ENCODE data around the gene PCSK6. TPM values are rescaled to one million over a fixed set of nuclear protein-coding genes. Genes with fewer than 3 reads are reported as not detected.

PCSK6 gene
- polyA plus RNA-seq, 3 donors: 7.2 to 10.1 (median 7.2) TPM

- no peak for DNase-seq
Measured at GRCh38 chr15:101449471-101450402, 39.8 kb downstream of the PCSK6 start.

GRCh38 chr15:101448336-101448735 lies 41.2 kb downstream of the PCSK6 start:
- no peak for DNase-seq

- no peak for DNase-seq
Measured at GRCh38 chr15:101447561-101448071, 41.9 kb downstream of the PCSK6 start.

- no peak for DNase-seq
Measured at GRCh38 chr15:101447168-101447533, 42.4 kb downstream of the PCSK6 start.

- DNase-seq: no peak
Measured at GRCh38 chr15:101446518-101447167, 42.9 kb downstream of the PCSK6 start.

- no peak for DNase-seq
Measured at GRCh38 chr15:101445562-101446517, 43.7 kb downstream of the PCSK6 start.

- no peak for DNase-seq
Measured at GRCh38 chr15:101444807-101445508, 44.5 kb downstream of the PCSK6 start.

- no peak for DNase-seq
Measured at GRCh38 chr15:101444015-101444414, 45.5 kb downstream of the PCSK6 start.

- no peak for DNase-seq
Measured at GRCh38 chr15:101442272-101442671, 47.2 kb downstream of the PCSK6 start.

GRCh38 chr15:101441696-101442095 lies 47.8 kb downstream of the PCSK6 start:
- DNase-seq: no peak

GRCh38 chr15:101440846-101441590 lies 48.5 kb downstream of the PCSK6 start:
- no peak for DNase-seq

- DNase-seq: no peak
Measured at GRCh38 chr15:101439920-101440319, 49.6 kb downstream of the PCSK6 start.

- no peak for DNase-seq
Measured at GRCh38 chr15:101439285-101439919, 50.1 kb downstream of the PCSK6 start.

- DNase-seq: no peak
Measured at GRCh38 chr15:101438482-101439284, 50.8 kb downstream of the PCSK6 start.

GRCh38 chr15:101437618-101438481 lies 51.7 kb downstream of the PCSK6 start:
- DNase-seq: no peak

- no peak for DNase-seq
Measured at GRCh38 chr15:101437209-101437608, 52.3 kb downstream of the PCSK6 start.

GRCh38 chr15:101436526-101436925 lies 53.0 kb downstream of the PCSK6 start:
- no peak for DNase-seq

- DNase-seq: no peak
Measured at GRCh38 chr15:101435761-101436160, 53.7 kb downstream of the PCSK6 start.

Measured in renal pelvis (tissue), 4 donors.